PC-3 (cell line): Measurements from ENCODE around the gene CARMIL1. TPM values are rescaled to one million over a fixed set of nuclear protein-coding genes. Genes with fewer than 3 reads are reported as not detected.

ENCODE experiments used
- ATAC-seq: fragments of 200-7000 bp; cut with Tn5 transposase; 2 replicates; pipeline ENCODE4 v1.9.1; 2020; ENCODE audit warnings: mild to moderate bottlenecking, moderate library complexity
- BruUV-seq: library from RNA; stranded (reverse); fragments of 400-500 nt; replicated peaks from 2 replicates; lab custom pipeline; 2021; lab: Mats Ljungman, UMichigan
- CTCF ChIA-PET: fragments of 300-600 bp; sonication (Branson Sonifier 250); formaldehyde crosslinking; loops from one replicate; lab custom pipeline; 2022; ENCODE audit warnings: antibody characterized with exemption; lab: Charles Lee
- POLR2A ChIA-PET: fragments of 300-600 bp; sonication (Branson Sonifier 250); formaldehyde crosslinking; loops from one replicate; lab custom pipeline; 2022; ENCODE audit warnings: antibody characterized with exemption; ENCODE audit not compliant: unreplicated experiment; lab: Charles Lee
- DNase-seq: peaks from one replicate; pipeline ENCODE4 v3.0.0-alpha.2; 2015
- H2AFZ ChIP-seq: fragments of 300-600 bp; sonication (generic); 2 replicates; pipeline ENCODE4 v1.6.0; 2016; ENCODE audit warnings: antibody characterized with exemption, low read length
- H3F3A ChIP-seq: fragments of 300-600 bp; sonication (generic); one replicate; pipeline ENCODE4 v1.6.0; 2017; ENCODE audit warnings: antibody characterized with exemption, low read length, control low read depth, mild to moderate bottlenecking; ENCODE audit not compliant: unreplicated experiment
- H3K27ac ChIP-seq: fragments of 300-600 bp; sonication (generic); 2 replicates; pipeline ENCODE4 v1.5.1; 2016; ENCODE audit warnings: mild to moderate bottlenecking, low read length
- H3K27me3 ChIP-seq: fragments of 300-600 bp; sonication (generic); 2 replicates; pipeline ENCODE4 v1.6.1; 2016; ENCODE audit warnings: low read length, mixed read lengths
- H3K36me3 ChIP-seq: fragments of 300-600 bp; sonication (generic); 2 replicates; pipeline ENCODE4 v1.6.1; 2016; ENCODE audit warnings: low read depth, mixed run types, low read length, mixed read lengths
- H3K4me1 ChIP-seq: fragments of 300-600 bp; sonication (generic); 2 replicates; pipeline ENCODE4 v1.5.1; 2016; ENCODE audit warnings: low read length; ENCODE audit not compliant: insufficient read depth
- H3K4me2 ChIP-seq: fragments of 300-600 bp; sonication (generic); 2 replicates; pipeline ENCODE4 v1.6.0; 2016; ENCODE audit warnings: low read length
- H3K4me3 ChIP-seq: fragments of 300-600 bp; sonication (generic); 2 replicates; pipeline ENCODE4 v1.5.1; 2016; ENCODE audit warnings: mild to moderate bottlenecking, low read length, mixed read lengths
- H3K79me2 ChIP-seq: fragments of 300-600 bp; sonication (generic); 2 replicates; pipeline ENCODE4 v1.6.1; 2017; ENCODE audit warnings: low read length, mixed read lengths
- H3K9ac ChIP-seq: fragments of 300-600 bp; sonication (generic); 2 replicates; pipeline ENCODE4 v1.6.0; 2016; ENCODE audit warnings: mild to moderate bottlenecking, low read length
- H3K9me2 ChIP-seq: fragments of 300-600 bp; sonication (generic); replicated peaks from 2 replicates; pipeline ENCODE4 v1.6.1; 2016; ENCODE audit warnings: mixed run types, low read length, mixed read lengths
- H3K9me3 ChIP-seq: fragments of 300-600 bp; sonication (generic); 2 replicates; pipeline ENCODE4 v1.6.1; 2016; ENCODE audit warnings: low read length, mixed read lengths
- H4K20me1 ChIP-seq: fragments of 300-600 bp; sonication (generic); 2 replicates; pipeline ENCODE4 v1.6.1; 2016; ENCODE audit warnings: low read length, mixed read lengths
- EZH2 ChIP-seq: fragments of 300-600 bp; sonication (generic); IDR thresholded peaks from one replicate; pipeline ENCODE4 v1.6.1; 2017; ENCODE audit warnings: antibody characterized with exemption, mild to moderate bottlenecking, low read length; ENCODE audit not compliant: unreplicated experiment
- EZH2phosphoT487 ChIP-seq: fragments of 300-600 bp; sonication (generic); IDR thresholded peaks from 2 replicates; pipeline ENCODE4 v1.6.1; 2018; ENCODE audit warnings: mild to moderate bottlenecking, antibody characterized with exemption, low read length, borderline replicate concordance
- intact Hi-C: fragments of 100-400 bp; cut with micrococcal nuclease; formaldehyde crosslinking; loops from 2 replicates; pipeline ENCODE4 v1.9.0; 2023
- total RNA-seq: library from RNA; depleted of rRNA; stranded (reverse); fragments of >200 nt; gene quantifications from 2 replicates; pipeline ENCODE4 v1.2.3, GENCODE V29; 2014
- TF ChIP-seq, protein P1 (sequence below): fragments of 300-600 bp; sonication (generic); conservative IDR thresholded peaks from 2 replicates; pipeline ENCODE4 v1.5.1; 2017; ENCODE audit warnings: antibody characterized with exemption, low read depth, mild to moderate bottlenecking, low read length

CARMIL1 gene
- total RNA-seq, 1 experiment from 2014 or later: 22.0 TPM

DNA sequence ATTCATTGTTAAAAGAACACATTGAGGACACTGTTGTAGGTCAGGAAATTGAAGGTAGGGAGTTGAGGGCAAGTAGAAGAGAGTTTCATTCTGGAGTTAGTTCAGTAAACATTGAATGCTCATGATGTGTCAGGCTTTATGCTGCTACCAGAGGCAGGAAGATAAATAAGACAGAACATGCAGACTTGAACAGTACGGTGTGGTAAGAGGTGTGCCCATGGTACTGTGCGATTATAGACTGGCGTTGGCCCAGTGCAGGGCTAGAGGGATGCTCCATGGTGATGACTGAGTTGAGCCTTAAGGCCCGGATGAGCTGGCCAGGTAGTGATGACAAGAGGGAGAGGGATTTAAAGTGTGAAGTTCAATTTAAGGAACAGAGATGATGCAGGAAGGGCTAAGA lies 50.8 kb downstream of the CARMIL1 start:
- ChIA-PET CTCF (no interaction called here), POLR2A (no interaction called here)
- no peak overlapping the region for H2AFZ ChIP-seq
- peaks cover 8% of the 10 kb centered on the region for H3K4me1 ChIP-seq
- no peak overlapping the region for H3K4me3 ChIP-seq
- H3F3A ChIP-seq: no peaks in the 10 kb centered on the region
- no peaks in the 10 kb centered on the region for H3K36me3 ChIP-seq
- H3K27ac ChIP-seq: no peak overlapping the region
- no peaks in the 10 kb centered on the region for H3K27me3 ChIP-seq
- no peak overlapping the region for H3K9ac ChIP-seq
- intact Hi-C loops: no loop called here
- H3K9me3 ChIP-seq: no peaks in the 10 kb centered on the region
- H3K4me2 ChIP-seq: no peak overlapping the region
- peak; percentile 23 for DNase-seq
- no peaks in the 10 kb centered on the region for H3K9me2 ChIP-seq
- no TSS peak for BruUV-seq
- no peaks in the 10 kb centered on the region for H4K20me1 ChIP-seq
- H3K79me2 ChIP-seq: peaks cover 23% of the 10 kb centered on the region; the same call in 1 of the 2 replicates
- TF ChIP-seq, protein P1, sequence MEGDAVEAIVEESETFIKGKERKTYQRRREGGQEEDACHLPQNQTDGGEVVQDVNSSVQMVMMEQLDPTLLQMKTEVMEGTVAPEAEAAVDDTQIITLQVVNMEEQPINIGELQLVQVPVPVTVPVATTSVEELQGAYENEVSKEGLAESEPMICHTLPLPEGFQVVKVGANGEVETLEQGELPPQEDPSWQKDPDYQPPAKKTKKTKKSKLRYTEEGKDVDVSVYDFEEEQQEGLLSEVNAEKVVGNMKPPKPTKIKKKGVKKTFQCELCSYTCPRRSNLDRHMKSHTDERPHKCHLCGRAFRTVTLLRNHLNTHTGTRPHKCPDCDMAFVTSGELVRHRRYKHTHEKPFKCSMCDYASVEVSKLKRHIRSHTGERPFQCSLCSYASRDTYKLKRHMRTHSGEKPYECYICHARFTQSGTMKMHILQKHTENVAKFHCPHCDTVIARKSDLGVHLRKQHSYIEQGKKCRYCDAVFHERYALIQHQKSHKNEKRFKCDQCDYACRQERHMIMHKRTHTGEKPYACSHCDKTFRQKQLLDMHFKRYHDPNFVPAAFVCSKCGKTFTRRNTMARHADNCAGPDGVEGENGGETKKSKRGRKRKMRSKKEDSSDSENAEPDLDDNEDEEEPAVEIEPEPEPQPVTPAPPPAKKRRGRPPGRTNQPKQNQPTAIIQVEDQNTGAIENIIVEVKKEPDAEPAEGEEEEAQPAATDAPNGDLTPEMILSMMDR: no peak
- TF ChIP-seq EZH2: no peak
- no peak for TF ChIP-seq EZH2phosphoT487
- ATAC-seq: peak; percentile 77

DNA sequence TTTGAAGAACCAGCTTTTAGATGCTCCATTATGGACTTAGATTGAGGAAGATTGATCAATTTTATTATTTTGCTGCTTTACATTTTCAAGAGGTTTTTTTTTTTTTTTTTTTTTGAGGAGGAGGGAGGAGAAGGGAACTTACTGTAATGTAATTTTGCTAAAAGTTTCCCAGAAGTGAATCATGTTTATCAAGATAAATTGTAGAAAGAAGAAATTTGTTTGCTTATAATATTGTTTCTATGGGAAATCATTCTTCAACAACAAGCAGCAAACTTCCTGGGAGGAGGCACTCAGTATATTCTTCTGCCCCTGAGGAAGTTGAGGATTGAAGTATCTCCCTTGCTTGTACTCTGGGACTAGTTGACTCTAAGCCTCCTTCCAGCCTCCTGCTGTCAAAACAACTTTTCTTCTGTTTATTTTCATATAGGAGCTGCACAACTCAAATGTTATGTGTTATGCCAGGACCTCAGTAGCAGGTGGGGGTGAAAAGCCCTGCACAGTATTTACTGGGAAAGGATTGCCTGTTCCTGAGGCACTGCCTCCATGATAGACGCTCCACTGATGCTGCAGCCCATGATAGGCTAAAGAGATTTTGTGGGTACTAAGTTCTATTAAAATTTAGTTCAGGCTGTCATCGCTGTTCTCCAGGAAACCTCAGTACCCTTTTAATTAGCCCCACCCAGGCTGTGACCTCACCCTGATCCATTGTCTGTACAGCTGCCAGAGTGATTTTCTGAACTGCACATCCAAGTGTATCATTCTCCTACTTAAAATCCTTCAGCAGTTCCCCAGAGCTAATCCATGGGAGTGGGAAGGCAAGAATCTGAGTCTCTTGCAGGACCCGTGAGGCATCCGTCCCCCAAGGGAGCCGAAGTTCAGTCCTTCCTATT lies 51.9 kb downstream of the CARMIL1 start:
- DNase-seq (peak; percentile 39), ATAC-seq (peak; percentile 60)
- no peaks in the 10 kb centered on the region for H3K9me2 ChIP-seq
- ChIA-PET POLR2A (no interaction called here), CTCF (no interaction called here)
- no peaks in the 10 kb centered on the region for H3K27me3 ChIP-seq
- H3K9me3 ChIP-seq: no peaks in the 10 kb centered on the region
- H2AFZ ChIP-seq: no peak overlapping the region
- BruUV-seq: no TSS peak
- no peak overlapping the region for H3K27ac ChIP-seq
- H3K9ac ChIP-seq: no peak overlapping the region
- H3F3A ChIP-seq: no peaks in the 10 kb centered on the region
- H3K4me3 ChIP-seq: no peak overlapping the region
- H3K4me2 ChIP-seq: no peak overlapping the region
- intact Hi-C loops: no loop called here
- no peaks in the 10 kb centered on the region for H3K36me3 ChIP-seq
- no peak for TF ChIP-seq EZH2phosphoT487
- TF ChIP-seq, protein P1: no peak
- no peak for TF ChIP-seq EZH2
- H3K79me2 ChIP-seq: peaks cover 32% of the 10 kb centered on the region
- peaks cover 8% of the 10 kb centered on the region for H3K4me1 ChIP-seq
- H4K20me1 ChIP-seq: no peaks in the 10 kb centered on the region

DNA sequence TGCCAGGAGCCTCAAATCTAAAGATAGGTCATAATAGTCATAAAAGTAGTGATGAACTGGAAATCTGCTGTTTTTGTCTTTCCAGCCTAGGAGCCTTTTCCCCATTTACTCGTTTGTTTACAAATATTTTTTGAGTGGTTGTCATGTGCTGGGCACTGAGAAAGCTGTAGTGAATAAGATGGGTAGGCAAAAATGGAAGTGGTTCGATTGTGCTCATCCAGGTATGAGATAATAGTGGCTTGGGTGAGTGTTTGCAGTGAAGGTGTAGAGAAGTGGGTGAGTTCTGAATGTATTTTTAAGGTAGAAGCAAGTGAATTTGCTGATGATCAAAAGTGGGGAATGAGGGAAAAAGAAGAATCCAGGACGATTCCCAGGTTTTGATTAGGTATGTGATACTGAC lies 53.0 kb downstream of the CARMIL1 start:
- intact Hi-C loops: no loop called here
- no TSS peak for BruUV-seq

More for the DNA sequence above, 53.0 kb downstream of the CARMIL1 start:
- no peaks in the 10 kb centered on the region for H3K27me3 ChIP-seq
- no peaks in the 10 kb centered on the region for H3K36me3 ChIP-seq
- H3K79me2 ChIP-seq: peaks cover 37% of the 10 kb centered on the region
- H3K27ac ChIP-seq: no peak overlapping the region
- no peaks in the 10 kb centered on the region for H3K9me2 ChIP-seq
- H3K9ac ChIP-seq: no peak overlapping the region
- no peaks in the 10 kb centered on the region for H4K20me1 ChIP-seq
- peaks cover 8% of the 10 kb centered on the region for H3K4me1 ChIP-seq
- ATAC-seq (no peak), DNase-seq (no peak)
- no peak overlapping the region for H2AFZ ChIP-seq
- ChIA-PET POLR2A (interaction anchor here (0.6 kb wide), 1 partner anchor 1145 kb away, joined by 3 read pairs; no protein-coding TSS in a partner anchor), CTCF (no interaction called here)
- no peak overlapping the region for H3K4me3 ChIP-seq
- no peaks in the 10 kb centered on the region for H3F3A ChIP-seq
- no peak for TF ChIP-seq EZH2phosphoT487
- no peak for TF ChIP-seq EZH2
- TF ChIP-seq, protein P1: no peak
- no peaks in the 10 kb centered on the region for H3K9me3 ChIP-seq
- H3K4me2 ChIP-seq: no peak overlapping the region
